Astrocyte (in vitro differentiated cells and primary cell): ENCODE measurements around the gene COL9A3. TPM values are rescaled to one million over a fixed set of nuclear protein-coding genes. Genes with fewer than 3 reads are reported as not detected.

Experiments
- DNase-seq: peaks from one replicate; pipeline ENCODE4 v3.0.0-alpha.2; 2010; ENCODE audit warnings: low read depth
- FAIRE-seq: peaks from 2 replicates; lab custom pipeline; 2011; peaks lifted over from hg19 to GRCh38; lab: Jason Lieb, UNC
- H2AFZ ChIP-seq: 2 replicates; pipeline ENCODE4 v1.6.0; 2012; ENCODE audit warnings: low read depth, low read length, inconsistent platforms
- H3K27ac ChIP-seq: 2 replicates; pipeline ENCODE4 v1.5.1; 2011; ENCODE audit warnings: low read depth, low read length, inconsistent platforms
- H3K27me3 ChIP-seq: 2 replicates; pipeline ENCODE4 v1.6.0; 2011; ENCODE audit warnings: low read length, inconsistent platforms; ENCODE audit not compliant: insufficient read depth
- H3K36me3 ChIP-seq: 2 replicates; pipeline ENCODE4 v1.5.1; 2011; ENCODE audit warnings: low read length, inconsistent platforms; ENCODE audit not compliant: insufficient read depth
- H3K4me1 ChIP-seq: 2 replicates; pipeline ENCODE4 v1.5.1; 2011; ENCODE audit warnings: low read length, inconsistent platforms; ENCODE audit not compliant: insufficient read depth
- H3K4me2 ChIP-seq: 2 replicates; pipeline ENCODE4 v1.6.0; 2012; ENCODE audit warnings: low read length, inconsistent platforms
- H3K4me3 ChIP-seq: 2 replicates; pipeline ENCODE4 v1.5.1; 2011; ENCODE audit warnings: low read depth, mild to moderate bottlenecking, low read length, inconsistent platforms; ENCODE audit not compliant: insufficient read depth
- H3K79me2 ChIP-seq: 2 replicates; pipeline ENCODE4 v1.6.0; 2012; ENCODE audit warnings: mild to moderate bottlenecking, low read length, inconsistent platforms; ENCODE audit not compliant: insufficient read depth
- H3K9ac ChIP-seq: 2 replicates; pipeline ENCODE4 v1.6.0; 2012; ENCODE audit warnings: mild to moderate bottlenecking, low read length, inconsistent platforms
- H3K9me3 ChIP-seq: 2 replicates; pipeline ENCODE4 v1.5.1; 2012; ENCODE audit warnings: low read depth, mild to moderate bottlenecking, low read length, inconsistent platforms; ENCODE audit not compliant: insufficient read depth
- H4K20me1 ChIP-seq: 2 replicates; pipeline ENCODE4 v1.6.0; 2012; ENCODE audit warnings: low read length, inconsistent platforms; ENCODE audit not compliant: insufficient read depth
- H3K27ac Mint-ChIP-seq: one replicate; pipeline ENCODE4 v1.8.0; 2021; ENCODE audit warnings: mild to moderate bottlenecking, mixed read lengths; ENCODE audit not compliant: unreplicated experiment
- H3K27me3 Mint-ChIP-seq: one replicate; pipeline ENCODE4 v1.8.0; 2021; ENCODE audit warnings: low read depth, mixed read lengths; ENCODE audit not compliant: unreplicated experiment
- H3K36me3 Mint-ChIP-seq: one replicate; pipeline ENCODE4 v1.8.0; 2021; ENCODE audit warnings: low read depth, mixed read lengths; ENCODE audit not compliant: unreplicated experiment
- H3K4me1 Mint-ChIP-seq: one replicate; pipeline ENCODE4 v1.8.0; 2021; ENCODE audit warnings: low read depth, mixed read lengths; ENCODE audit not compliant: unreplicated experiment
- H3K4me3 Mint-ChIP-seq: one replicate; pipeline ENCODE4 v1.8.0; 2021; ENCODE audit warnings: mild to moderate bottlenecking, moderate library complexity, mixed read lengths; ENCODE audit not compliant: unreplicated experiment
- H3K9me3 Mint-ChIP-seq: one replicate; pipeline ENCODE4 v1.8.0; 2021; ENCODE audit warnings: mild to moderate bottlenecking, mixed read lengths; ENCODE audit not compliant: unreplicated experiment
- EZH2 ChIP-seq: IDR thresholded peaks from 2 replicates; pipeline ENCODE4 v1.6.1; 2012; ENCODE audit warnings: mild to moderate bottlenecking, low read length, inconsistent platforms; ENCODE audit not compliant: insufficient read depth
- total RNA-seq: library from RNA; stranded (reverse); gene quantifications from 2 replicates; pipeline ENCODE4 v1.2.1, GENCODE V29; 2021
- TF ChIP-seq, protein P1 (sequence below): IDR thresholded peaks from 2 replicates; pipeline ENCODE4 v1.5.1; 2011; ENCODE audit warnings: low read depth, mild to moderate bottlenecking, inconsistent platforms, low read length, moderate library complexity; ENCODE audit not compliant: insufficient read depth

The COL9A3 gene
- total RNA-seq, 1 donor from 2014 or later = 43.0 TPM

DNA sequence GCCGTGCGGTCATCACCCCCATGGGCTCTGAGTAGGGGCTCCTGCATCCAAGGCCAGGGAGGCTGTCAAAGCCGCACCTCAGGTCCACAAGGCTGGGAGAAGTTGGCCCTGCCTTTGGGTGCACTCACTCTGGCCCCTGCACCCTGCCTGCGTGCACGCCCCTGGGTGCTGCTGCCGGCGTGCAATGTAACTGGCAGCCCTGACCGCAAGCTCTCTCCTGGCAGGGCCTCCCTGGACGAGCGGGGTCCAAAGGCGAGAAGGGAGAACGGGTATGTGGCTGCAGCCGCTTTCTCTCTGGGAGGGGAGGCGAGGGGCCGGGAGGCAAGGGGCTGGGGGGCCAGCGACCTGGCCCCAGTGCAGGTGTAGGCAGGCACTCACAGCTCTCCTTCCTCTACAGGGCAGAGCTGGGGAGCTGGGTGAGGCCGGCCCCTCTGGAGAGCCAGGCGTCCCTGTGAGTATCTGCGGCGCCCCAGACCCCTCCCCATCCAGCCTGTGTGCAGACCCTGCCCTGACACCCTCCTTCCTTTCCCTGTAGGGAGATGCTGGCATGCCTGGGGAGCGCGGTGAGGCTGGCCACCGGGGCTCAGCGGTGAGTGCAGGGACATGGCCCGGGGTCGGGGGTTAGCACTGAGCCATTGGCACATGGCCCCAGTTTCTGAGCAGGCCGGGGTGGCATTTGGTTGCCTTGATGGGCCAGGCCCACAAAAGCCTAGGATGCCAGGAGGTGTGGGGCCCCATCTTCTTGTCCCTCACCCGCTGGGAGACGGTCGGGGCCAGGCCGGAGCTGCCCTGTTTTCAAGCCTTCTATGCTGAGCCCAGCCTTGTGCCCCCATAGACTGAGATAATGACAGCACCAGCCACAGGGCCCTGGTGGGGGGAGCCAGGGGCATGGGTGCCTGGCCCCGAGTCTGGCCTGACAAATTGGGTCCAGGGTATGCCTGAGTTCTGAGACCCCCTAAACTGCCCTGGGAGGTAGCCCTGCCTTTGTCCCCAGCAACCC lies 12.7 kb downstream of the COL9A3 start:
- H3K9me3 ChIP-seq = no peaks in the 10 kb centered on the region
- no peak overlapping the region for H3K4me3 ChIP-seq
- Mint-ChIP-seq H3K4me3 (no peak overlapping the region), H3K36me3 (peaks cover 2% of the 10 kb centered on the region), H3K4me1 (peaks cover 3% of the 10 kb centered on the region), H3K9me3 (no peaks in the 10 kb centered on the region), H3K27me3 (no peaks in the 10 kb centered on the region), H3K27ac (no peak overlapping the region)
- H3K27me3 ChIP-seq = no peaks in the 10 kb centered on the region
- no peak overlapping the region for H3K27ac ChIP-seq
- H2AFZ ChIP-seq = no peak overlapping the region
- no peak overlapping the region for H3K9ac ChIP-seq
- H3K36me3 ChIP-seq = no peaks in the 10 kb centered on the region
- no peaks in the 10 kb centered on the region for H3K79me2 ChIP-seq
- no peak overlapping the region for H3K4me2 ChIP-seq
- peaks cover 2% of the 10 kb centered on the region for H3K4me1 ChIP-seq
- DNase-seq (no peak), FAIRE-seq (no peak)
- no peaks in the 10 kb centered on the region for H4K20me1 ChIP-seq
- TF ChIP-seq, protein P1, sequence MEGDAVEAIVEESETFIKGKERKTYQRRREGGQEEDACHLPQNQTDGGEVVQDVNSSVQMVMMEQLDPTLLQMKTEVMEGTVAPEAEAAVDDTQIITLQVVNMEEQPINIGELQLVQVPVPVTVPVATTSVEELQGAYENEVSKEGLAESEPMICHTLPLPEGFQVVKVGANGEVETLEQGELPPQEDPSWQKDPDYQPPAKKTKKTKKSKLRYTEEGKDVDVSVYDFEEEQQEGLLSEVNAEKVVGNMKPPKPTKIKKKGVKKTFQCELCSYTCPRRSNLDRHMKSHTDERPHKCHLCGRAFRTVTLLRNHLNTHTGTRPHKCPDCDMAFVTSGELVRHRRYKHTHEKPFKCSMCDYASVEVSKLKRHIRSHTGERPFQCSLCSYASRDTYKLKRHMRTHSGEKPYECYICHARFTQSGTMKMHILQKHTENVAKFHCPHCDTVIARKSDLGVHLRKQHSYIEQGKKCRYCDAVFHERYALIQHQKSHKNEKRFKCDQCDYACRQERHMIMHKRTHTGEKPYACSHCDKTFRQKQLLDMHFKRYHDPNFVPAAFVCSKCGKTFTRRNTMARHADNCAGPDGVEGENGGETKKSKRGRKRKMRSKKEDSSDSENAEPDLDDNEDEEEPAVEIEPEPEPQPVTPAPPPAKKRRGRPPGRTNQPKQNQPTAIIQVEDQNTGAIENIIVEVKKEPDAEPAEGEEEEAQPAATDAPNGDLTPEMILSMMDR = no peak
- TF ChIP-seq EZH2 = no peak

DNA sequence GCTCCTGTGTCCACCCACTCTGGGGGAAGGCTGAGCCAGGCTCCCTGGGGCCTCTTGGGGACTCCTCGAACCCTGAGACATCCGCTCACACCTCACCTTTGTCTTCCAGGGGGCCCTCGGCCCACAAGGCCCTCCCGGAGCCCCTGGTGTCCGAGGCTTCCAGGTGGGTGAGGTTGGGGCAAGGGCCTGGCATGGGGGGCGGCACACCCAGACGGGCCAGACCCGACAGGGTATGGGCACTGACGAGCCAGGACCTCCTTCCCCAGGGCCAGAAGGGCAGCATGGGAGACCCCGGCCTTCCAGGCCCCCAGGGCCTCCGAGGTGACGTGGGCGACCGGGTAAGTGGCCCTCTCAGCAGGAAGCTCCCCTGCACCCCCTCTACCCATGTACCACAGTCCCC lies 13.4 kb downstream of the COL9A3 start:
- Histone ChIP-seq H3K36me3 (no peaks in the 10 kb centered on the region), H3K9me3 (no peaks in the 10 kb centered on the region), H3K9ac (no peak overlapping the region), H3K27ac (no peak overlapping the region), H4K20me1 (no peaks in the 10 kb centered on the region), H3K4me1 (no peaks in the 10 kb centered on the region), H3K79me2 (no peaks in the 10 kb centered on the region), H3K4me2 (no peak overlapping the region), H2AFZ (no peak overlapping the region), H3K27me3 (no peaks in the 10 kb centered on the region), H3K4me3 (no peak overlapping the region)
- Mint-ChIP-seq H3K27ac (no peak overlapping the region), H3K36me3 (peaks cover 2% of the 10 kb centered on the region), H3K9me3 (no peaks in the 10 kb centered on the region), H3K4me3 (no peak overlapping the region), H3K27me3 (no peaks in the 10 kb centered on the region), H3K4me1 (peaks cover 3% of the 10 kb centered on the region)
- no peak for TF ChIP-seq EZH2
- TF ChIP-seq, protein P1 = no peak
- DNase-seq (no peak), FAIRE-seq (no peak)

DNA sequence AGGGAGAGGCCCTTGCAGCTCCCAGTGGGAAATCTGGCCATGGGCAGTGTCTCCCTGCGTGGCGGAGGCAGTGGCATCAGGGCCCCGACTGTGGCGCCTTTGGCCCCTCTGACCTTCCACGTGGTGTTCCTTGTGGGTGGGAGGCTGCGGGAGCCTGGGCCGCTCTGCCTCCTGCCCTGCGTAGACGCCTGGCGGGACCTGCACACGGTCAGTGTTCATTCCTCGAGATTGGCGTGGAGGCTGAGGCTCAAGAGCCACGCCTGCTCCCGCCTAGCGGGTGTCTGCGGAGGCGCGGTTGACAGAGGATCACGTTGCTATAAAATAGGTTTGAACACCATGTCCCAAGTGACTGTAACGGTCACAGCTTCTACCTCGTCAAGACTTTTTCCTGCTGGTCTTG lies 14.0 kb downstream of the COL9A3 start:
- no peaks in the 10 kb centered on the region for H3K36me3 ChIP-seq
- FAIRE-seq (no peak), DNase-seq (no peak)
- Mint-ChIP-seq H3K4me1 (peaks cover 3% of the 10 kb centered on the region), H3K27ac (no peak overlapping the region), H3K27me3 (no peaks in the 10 kb centered on the region), H3K9me3 (no peaks in the 10 kb centered on the region), H3K36me3 (peaks cover 4% of the 10 kb centered on the region), H3K4me3 (no peak overlapping the region)
- H3K79me2 ChIP-seq = no peaks in the 10 kb centered on the region
- H3K27me3 ChIP-seq = no peaks in the 10 kb centered on the region
- no peak overlapping the region for H2AFZ ChIP-seq
- no peaks in the 10 kb centered on the region for H3K9me3 ChIP-seq
- no peak overlapping the region for H3K9ac ChIP-seq
- H3K4me3 ChIP-seq = no peak overlapping the region
- H3K27ac ChIP-seq = no peak overlapping the region
- H4K20me1 ChIP-seq = no peaks in the 10 kb centered on the region
- H3K4me2 ChIP-seq = no peak overlapping the region
- H3K4me1 ChIP-seq = no peaks in the 10 kb centered on the region
- TF ChIP-seq, protein P1 = no peak
- no peak for TF ChIP-seq EZH2
